Mesothelial cell of epicardium (in vitro differentiated cells): Measurements from ENCODE around the gene SYTL1. TPM values are rescaled to one million over a fixed set of nuclear protein-coding genes. Genes with fewer than 3 reads are reported as not detected.

ENCODE experiments used
- DNase-seq, 2 experiments: peaks; one replicate each; pipeline ENCODE4 v3.0.0; 2021; ENCODE audit warnings: low spot score in 2 of 2; ENCODE audit not compliant: unreplicated experiment in 2 of 2
- H3K27ac Mint-ChIP-seq: 2 replicates; pipeline ENCODE4 v1.8.0; 2021; ENCODE audit warnings: mixed read lengths
- H3K27me3 Mint-ChIP-seq: 2 replicates; pipeline ENCODE4 v1.8.0; 2021; ENCODE audit warnings: low read depth, mixed read lengths
- H3K36me3 Mint-ChIP-seq: 2 replicates; pipeline ENCODE4 v1.8.0; 2021; ENCODE audit warnings: mixed read lengths
- H3K4me1 Mint-ChIP-seq: 2 replicates; pipeline ENCODE4 v1.8.0; 2021; ENCODE audit warnings: mixed read lengths
- H3K4me3 Mint-ChIP-seq: 2 replicates; pipeline ENCODE4 v1.8.0; 2021; ENCODE audit warnings: mild to moderate bottlenecking, moderate library complexity, mixed read lengths
- H3K9me3 Mint-ChIP-seq: 2 replicates; pipeline ENCODE4 v1.8.0; 2021; ENCODE audit warnings: mixed read lengths
- total RNA-seq: library from RNA; stranded (reverse); gene quantifications from 3 replicates; pipeline ENCODE4 v1.2.1, GENCODE V29; 2021
- TF ChIP-seq, protein P1 (sequence below): fragments of 200-600 bp; sonication (generic); IDR thresholded peaks from one replicate; pipeline ENCODE4 v1.5.0; 2021; ENCODE audit warnings: antibody characterized with exemption; ENCODE audit not compliant: unreplicated experiment

SYTL1 gene
- total RNA-seq, 1 donor from 2014 or later, result 42.8 TPM

DNA sequence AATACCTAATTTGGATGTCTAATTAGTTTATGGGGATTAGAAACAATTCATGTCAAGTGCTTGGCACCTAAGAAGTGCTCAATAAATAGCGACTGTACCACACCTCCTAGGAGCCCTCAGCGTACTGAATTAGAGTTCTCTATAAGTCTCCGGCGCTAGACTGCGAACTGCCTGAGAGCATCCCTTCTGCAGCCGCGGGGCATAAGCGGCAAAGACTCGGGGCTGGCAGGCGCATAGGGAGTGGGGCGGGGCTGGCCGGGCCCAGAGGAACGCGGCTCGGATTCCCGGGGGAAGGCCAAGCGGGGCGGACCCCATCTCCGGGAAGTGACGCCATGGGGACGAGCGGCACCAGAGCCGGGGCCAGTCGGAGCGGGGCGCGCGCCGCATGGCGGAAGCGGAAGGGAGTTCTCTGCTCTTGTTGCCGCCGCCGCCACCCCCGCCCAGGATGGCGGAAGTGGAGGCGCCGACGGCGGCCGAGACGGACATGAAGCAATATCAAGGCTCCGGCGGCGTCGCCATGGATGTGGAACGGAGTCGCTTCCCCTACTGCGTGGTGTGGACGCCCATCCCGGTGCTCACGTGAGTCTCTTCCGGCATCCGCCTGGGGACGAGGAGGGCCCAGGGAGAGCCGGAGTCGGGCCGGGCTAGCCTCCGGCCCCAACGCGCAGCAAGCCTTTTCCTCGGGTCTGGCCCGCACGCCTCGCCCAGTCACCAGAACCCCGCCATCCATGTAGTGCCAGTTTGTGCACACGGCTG lies 19.8 kb upstream of the SYTL1 start, which contains the start of gene TMEM222:
Gene TMEM222, plus strand, starts transcription at position 351 of the 756 bp plus-strand sequence. Its CDS starts 35 bp downstream, at position 386.
- Mint-ChIP-seq H3K36me3 (peaks cover 10% of the 10 kb centered on the region), H3K27ac (peak within 1 kb of the TSS; percentile 97), H3K4me1 (peaks cover 32% of the 10 kb centered on the region), H3K4me3 (peak within 1 kb of the TSS; percentile 94), H3K9me3 (no peaks in the 10 kb centered on the region), H3K27me3 (no peaks in the 10 kb centered on the region)
- DNase-seq, result peak; percentile 95 to 98
- TF ChIP-seq, protein P1, sequence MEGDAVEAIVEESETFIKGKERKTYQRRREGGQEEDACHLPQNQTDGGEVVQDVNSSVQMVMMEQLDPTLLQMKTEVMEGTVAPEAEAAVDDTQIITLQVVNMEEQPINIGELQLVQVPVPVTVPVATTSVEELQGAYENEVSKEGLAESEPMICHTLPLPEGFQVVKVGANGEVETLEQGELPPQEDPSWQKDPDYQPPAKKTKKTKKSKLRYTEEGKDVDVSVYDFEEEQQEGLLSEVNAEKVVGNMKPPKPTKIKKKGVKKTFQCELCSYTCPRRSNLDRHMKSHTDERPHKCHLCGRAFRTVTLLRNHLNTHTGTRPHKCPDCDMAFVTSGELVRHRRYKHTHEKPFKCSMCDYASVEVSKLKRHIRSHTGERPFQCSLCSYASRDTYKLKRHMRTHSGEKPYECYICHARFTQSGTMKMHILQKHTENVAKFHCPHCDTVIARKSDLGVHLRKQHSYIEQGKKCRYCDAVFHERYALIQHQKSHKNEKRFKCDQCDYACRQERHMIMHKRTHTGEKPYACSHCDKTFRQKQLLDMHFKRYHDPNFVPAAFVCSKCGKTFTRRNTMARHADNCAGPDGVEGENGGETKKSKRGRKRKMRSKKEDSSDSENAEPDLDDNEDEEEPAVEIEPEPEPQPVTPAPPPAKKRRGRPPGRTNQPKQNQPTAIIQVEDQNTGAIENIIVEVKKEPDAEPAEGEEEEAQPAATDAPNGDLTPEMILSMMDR, result no peak

DNA sequence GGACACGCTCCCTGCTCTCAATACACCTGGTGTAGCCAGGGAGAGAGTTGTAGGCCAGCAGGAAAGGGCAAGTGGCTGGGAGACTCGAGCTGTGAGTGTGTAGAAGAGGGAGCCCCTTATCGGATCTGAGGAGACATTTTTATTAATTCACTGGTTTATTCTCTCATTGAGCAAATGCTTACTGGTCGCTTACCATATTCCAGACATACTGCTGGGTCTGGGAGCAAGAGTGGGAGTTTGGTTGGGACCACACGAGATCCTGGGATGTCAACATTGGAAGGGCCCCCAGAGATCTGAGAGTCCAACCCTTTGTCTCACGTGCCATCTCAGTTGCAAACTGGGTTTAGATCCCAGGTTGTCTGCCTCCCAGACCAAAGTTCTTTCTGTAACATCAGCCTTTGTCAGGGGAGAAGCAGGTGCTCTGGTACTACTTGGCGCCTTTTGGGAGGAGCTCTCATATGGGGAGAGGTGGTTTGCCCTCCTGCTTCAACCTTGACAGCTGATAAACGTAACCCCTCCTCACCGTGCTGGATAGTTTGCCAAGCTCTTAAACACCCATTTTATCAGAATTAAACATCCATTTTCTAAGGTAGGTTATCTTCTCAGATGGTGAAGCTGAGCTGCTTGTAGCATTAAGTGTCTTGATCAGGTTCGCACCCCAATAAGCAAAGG lies 19.1 kb upstream of the SYTL1 start:
- Mint-ChIP-seq H3K27me3 (no peaks in the 10 kb centered on the region), H3K9me3 (no peaks in the 10 kb centered on the region), H3K27ac (peak overlapping the region; percentile 97), H3K36me3 (peaks cover 10% of the 10 kb centered on the region), H3K4me3 (peak overlapping the region; percentile 94), H3K4me1 (peaks cover 30% of the 10 kb centered on the region)
- no peak for DNase-seq
- TF ChIP-seq, protein P1, result no peak

DNA sequence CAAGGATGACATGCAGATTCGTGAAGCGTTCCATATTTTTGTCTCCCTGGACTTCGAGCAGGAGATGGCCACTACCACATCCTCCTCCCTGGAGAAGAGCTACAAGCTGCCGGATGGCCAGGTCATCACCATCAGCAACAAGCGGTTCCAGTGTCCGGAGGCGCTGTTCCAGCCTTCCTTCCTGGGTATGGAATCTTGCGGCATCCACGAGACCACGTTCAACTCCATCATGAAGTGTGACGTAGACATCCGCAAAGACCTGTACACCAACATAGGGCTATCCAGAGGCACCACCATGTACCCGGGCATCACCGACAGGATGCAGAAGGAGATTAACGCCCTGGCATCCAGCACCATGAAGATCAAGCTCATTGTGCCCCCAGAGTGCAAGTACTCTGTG lies 16.5 kb upstream of the SYTL1 start:
- Mint-ChIP-seq H3K9me3 (no peaks in the 10 kb centered on the region), H3K4me1 (peaks cover 18% of the 10 kb centered on the region), H3K36me3 (peaks cover 12% of the 10 kb centered on the region), H3K27me3 (no peaks in the 10 kb centered on the region), H3K27ac (no peak overlapping the region), H3K4me3 (no peak overlapping the region)
- DNase-seq, result no peak
- TF ChIP-seq, protein P1, result no peak

DNA sequence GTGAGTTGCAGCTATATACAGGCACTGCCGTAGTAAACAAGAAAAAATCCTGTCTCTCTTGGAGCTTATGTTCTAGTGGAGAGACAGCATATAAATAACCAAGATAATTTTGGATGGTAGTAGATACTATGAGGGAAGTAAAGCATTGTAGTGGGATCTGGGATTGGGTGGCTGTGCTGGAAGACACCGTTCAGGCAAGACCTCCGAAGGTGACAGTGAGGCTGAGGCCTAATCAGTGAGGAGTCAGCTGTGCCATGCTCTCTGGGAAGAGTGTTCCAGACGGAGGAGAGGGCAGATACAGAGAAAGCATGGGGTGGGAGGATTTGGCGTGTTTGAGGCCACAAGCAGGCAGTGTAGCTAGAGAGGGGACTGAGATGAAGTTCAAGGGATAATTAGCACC lies 13.9 kb upstream of the SYTL1 start:
- Mint-ChIP-seq H3K27me3 (no peaks in the 10 kb centered on the region), H3K36me3 (peaks cover 12% of the 10 kb centered on the region), H3K9me3 (no peaks in the 10 kb centered on the region), H3K4me1 (peaks cover 8% of the 10 kb centered on the region), H3K27ac (no peak overlapping the region), H3K4me3 (no peak overlapping the region)
- DNase-seq, result no peak
- TF ChIP-seq, protein P1, result no peak

DNA sequence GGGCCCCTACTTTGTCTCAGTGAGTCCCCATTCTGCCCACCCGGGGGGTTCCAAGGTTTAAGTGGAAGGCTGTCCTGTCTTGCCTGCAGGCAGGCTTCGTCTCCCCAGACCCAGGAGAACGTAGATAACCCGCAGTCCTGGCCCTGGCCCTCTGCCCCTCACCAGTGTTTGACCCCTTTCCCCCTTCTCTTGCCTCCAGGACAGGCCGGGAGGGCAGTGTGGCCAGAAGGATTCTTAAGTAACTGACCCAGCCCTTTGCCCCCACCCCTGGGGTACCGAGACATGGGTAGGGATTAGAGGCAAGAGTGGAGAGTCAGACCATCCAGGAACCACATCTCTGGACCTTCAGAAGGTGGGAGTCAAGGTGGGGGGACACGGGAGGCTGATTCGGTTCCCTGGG lies 11.0 kb upstream of the SYTL1 start:
- TF ChIP-seq, protein P1, result no peak
- H3K36me3 Mint-ChIP-seq, result peaks cover 13% of the 10 kb centered on the region

More for the DNA sequence above, 11.0 kb upstream of the SYTL1 start:
- no peaks in the 10 kb centered on the region for H3K4me1 Mint-ChIP-seq
- H3K9me3 Mint-ChIP-seq, result no peaks in the 10 kb centered on the region
- no peaks in the 10 kb centered on the region for H3K27me3 Mint-ChIP-seq
- no peak overlapping the region for H3K27ac Mint-ChIP-seq
- DNase-seq, result no peak
- no peak overlapping the region for H3K4me3 Mint-ChIP-seq
